Measurements from ENCODE around the gene EDAR.

DNA sequence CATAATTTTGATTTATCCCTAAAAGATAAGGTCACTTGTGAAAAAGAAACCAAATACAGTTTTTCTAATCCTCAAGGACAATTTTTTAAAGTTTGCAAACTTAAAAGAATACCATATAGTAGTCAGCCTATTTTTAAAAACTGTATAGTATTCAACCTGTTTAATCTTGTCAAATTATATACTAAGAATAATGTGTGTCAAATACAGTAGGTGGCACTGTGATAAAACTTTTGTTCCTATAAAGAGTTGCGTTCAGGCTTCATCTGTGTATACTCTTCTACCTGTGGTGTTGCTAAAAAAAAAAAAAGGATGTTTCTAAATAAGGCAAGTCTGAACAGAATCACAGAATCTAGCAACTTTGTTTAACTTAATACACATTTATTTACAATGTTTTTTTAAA is 133.8 kb downstream of the EDAR start:
- TF ChIP-seq, protein P1, sequence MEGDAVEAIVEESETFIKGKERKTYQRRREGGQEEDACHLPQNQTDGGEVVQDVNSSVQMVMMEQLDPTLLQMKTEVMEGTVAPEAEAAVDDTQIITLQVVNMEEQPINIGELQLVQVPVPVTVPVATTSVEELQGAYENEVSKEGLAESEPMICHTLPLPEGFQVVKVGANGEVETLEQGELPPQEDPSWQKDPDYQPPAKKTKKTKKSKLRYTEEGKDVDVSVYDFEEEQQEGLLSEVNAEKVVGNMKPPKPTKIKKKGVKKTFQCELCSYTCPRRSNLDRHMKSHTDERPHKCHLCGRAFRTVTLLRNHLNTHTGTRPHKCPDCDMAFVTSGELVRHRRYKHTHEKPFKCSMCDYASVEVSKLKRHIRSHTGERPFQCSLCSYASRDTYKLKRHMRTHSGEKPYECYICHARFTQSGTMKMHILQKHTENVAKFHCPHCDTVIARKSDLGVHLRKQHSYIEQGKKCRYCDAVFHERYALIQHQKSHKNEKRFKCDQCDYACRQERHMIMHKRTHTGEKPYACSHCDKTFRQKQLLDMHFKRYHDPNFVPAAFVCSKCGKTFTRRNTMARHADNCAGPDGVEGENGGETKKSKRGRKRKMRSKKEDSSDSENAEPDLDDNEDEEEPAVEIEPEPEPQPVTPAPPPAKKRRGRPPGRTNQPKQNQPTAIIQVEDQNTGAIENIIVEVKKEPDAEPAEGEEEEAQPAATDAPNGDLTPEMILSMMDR (IDR thresholded peaks at IDR 0.05) = no peak
- TF ChIP-seq POLR2A (IDR thresholded peaks at IDR 0.05) = no peak
